Stimulated activated naive B cell treated with anti-CD40 and anti-IgM and Interleukin-4, amounts not matched to agents 10 μg/mL and 1 μg/mL and 100 μg/mL, for 72 hours (primary cell): Measurements from ENCODE around the gene COL23A1.

Source experiments
- ATAC-seq, 2 donors: fragments of 150-1000 bp; cut with Tn5 transposase; replicated peaks; 2 replicates each; pipeline ENCODE4 v1.10.0; 2021; ENCODE audit warnings: moderate library complexity in 1 of 2
- DNase-seq: peaks from one replicate; pipeline ENCODE4 v3.0.0; 2021
- H3K27ac Mint-ChIP-seq: one replicate; pipeline ENCODE4 v1.8.0; 2022; ENCODE audit warnings: mild to moderate bottlenecking, mixed read lengths
- H3K27me3 Mint-ChIP-seq, 2 donors: one replicate each; pipeline ENCODE4 v1.8.0; 2022; ENCODE audit warnings: mixed read lengths in 2 of 2
- H3K36me3 Mint-ChIP-seq, 2 donors: one replicate each; pipeline ENCODE4 v1.8.0; 2022; ENCODE audit warnings: mixed read lengths in 2 of 2, mild to moderate bottlenecking in 1 of 2
- H3K4me1 Mint-ChIP-seq, 2 donors: one replicate each; pipeline ENCODE4 v1.8.0; 2022; ENCODE audit warnings: mixed read lengths in 2 of 2, mild to moderate bottlenecking in 1 of 2
- H3K4me3 Mint-ChIP-seq, 2 donors: one replicate each; pipeline ENCODE4 v1.8.0; 2022; ENCODE audit warnings: mild to moderate bottlenecking in 2 of 2, mixed read lengths in 2 of 2, moderate library complexity in 1 of 2
- H3K9me3 Mint-ChIP-seq, 2 donors: one replicate each; pipeline ENCODE4 v1.8.0; 2022; ENCODE audit warnings: mixed read lengths in 2 of 2, mild to moderate bottlenecking in 1 of 2

COL23A1 gene

GRCh38 chr5:178469975-178470759 is 120.0 kb downstream of the COL23A1 start:
- H3K4me1 Mint-ChIP-seq, result peaks cover 0 to 8% of the 10 kb centered on the region in 2 donors
- H3K9me3 Mint-ChIP-seq, result no peaks in the 10 kb centered on the region
- no peak for ATAC-seq
- no peak for DNase-seq
- no peaks in the 10 kb centered on the region for H3K36me3 Mint-ChIP-seq
- peaks cover 17 to 20% of the 10 kb centered on the region in 2 donors for H3K27me3 Mint-ChIP-seq
- H3K27ac Mint-ChIP-seq, result no peak overlapping the region
- H3K4me3 Mint-ChIP-seq, result no peak overlapping the region

GRCh38 chr5:178469011-178469974 is 120.9 kb downstream of the COL23A1 start:
- no peaks in the 10 kb centered on the region for H3K9me3 Mint-ChIP-seq
- peaks cover 17 to 20% of the 10 kb centered on the region in 2 donors for H3K27me3 Mint-ChIP-seq
- no peak overlapping the region for H3K27ac Mint-ChIP-seq
- no peak overlapping the region for H3K4me3 Mint-ChIP-seq
- ATAC-seq, result no peak
- peaks cover 0 to 8% of the 10 kb centered on the region in 2 donors for H3K4me1 Mint-ChIP-seq
- DNase-seq, result no peak
- H3K36me3 Mint-ChIP-seq, result no peaks in the 10 kb centered on the region

DNA sequence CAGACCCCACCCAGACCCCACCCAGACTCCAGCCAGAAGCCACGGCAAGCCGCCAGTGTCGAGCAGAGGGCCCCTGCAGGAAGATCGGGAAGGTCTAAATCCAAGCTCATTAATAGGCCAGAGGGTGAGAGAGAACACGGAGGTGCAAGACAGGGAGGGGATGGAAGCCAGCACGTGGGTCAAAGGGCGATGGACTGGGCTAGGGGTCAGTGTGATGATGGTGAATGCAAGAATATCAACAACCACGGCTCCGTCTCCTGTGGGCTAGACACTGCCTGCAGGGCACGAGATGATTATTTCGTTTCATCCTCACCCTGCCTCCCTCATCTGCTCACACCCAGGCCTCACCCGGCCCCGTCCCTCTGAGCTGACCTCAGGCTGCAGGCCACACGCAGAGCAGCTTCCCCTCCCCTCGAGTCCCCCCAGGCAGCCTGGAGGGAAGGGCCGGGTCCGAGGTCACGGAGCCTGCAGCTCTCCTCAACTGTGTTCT is 122.0 kb downstream of the COL23A1 start:
- no peak for ATAC-seq
- H3K27ac Mint-ChIP-seq, result no peak overlapping the region

GRCh38 chr5:178467568-178468195 is 122.5 kb downstream of the COL23A1 start:
- Mint-ChIP-seq H3K36me3 (no peaks in the 10 kb centered on the region), H3K4me1 (peaks cover 0 to 8% of the 10 kb centered on the region in 2 donors), H3K27ac (no peak overlapping the region), H3K4me3 (no peak overlapping the region), H3K27me3 (peaks cover 15 to 17% of the 10 kb centered on the region in 2 donors), H3K9me3 (no peaks in the 10 kb centered on the region)
- ATAC-seq (no peak), DNase-seq (no peak)

More for the DNA sequence above, 122.0 kb downstream of the COL23A1 start:
- H3K36me3 Mint-ChIP-seq, result no peaks in the 10 kb centered on the region
- DNase-seq, result no peak
- H3K4me1 Mint-ChIP-seq, result peaks cover 0 to 8% of the 10 kb centered on the region in 2 donors
- no peak overlapping the region for H3K4me3 Mint-ChIP-seq
- no peaks in the 10 kb centered on the region for H3K9me3 Mint-ChIP-seq
- H3K27me3 Mint-ChIP-seq, result peaks cover 15 to 17% of the 10 kb centered on the region in 2 donors

DNA sequence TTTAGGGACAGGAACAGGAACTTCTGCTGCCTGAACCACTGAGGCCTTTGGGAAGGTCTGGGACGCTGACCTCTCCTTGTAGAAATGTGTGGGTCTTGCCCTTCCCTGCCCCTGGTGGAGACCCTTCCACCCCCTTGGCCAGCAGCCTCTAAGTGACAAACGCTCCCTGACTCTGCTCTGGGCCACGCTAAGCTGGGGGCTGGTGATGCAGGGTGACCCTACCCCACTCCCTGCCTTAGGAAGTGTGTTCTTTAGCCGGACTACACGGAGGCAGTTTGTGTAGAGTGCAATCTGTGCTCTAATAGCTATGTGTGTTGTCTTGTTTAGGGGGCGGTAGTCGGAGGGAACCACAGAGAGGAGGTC is 123.0 kb downstream of the COL23A1 start:
- Mint-ChIP-seq H3K27ac (no peak overlapping the region), H3K4me3 (no peak overlapping the region), H3K9me3 (no peaks in the 10 kb centered on the region), H3K4me1 (peaks cover 0 to 8% of the 10 kb centered on the region in 2 donors), H3K36me3 (no peaks in the 10 kb centered on the region), H3K27me3 (peaks cover 15 to 17% of the 10 kb centered on the region in 2 donors)
- ATAC-seq (no peak), DNase-seq (no peak)

GRCh38 chr5:178466342-178466741 is 123.9 kb downstream of the COL23A1 start:
- no peak for DNase-seq
- Mint-ChIP-seq H3K4me3 (no peak overlapping the region), H3K4me1 (peaks cover 0 to 8% of the 10 kb centered on the region in 2 donors), H3K27ac (no peak overlapping the region), H3K27me3 (peaks cover 15 to 17% of the 10 kb centered on the region in 2 donors), H3K9me3 (no peaks in the 10 kb centered on the region), H3K36me3 (no peaks in the 10 kb centered on the region)
- no peak for ATAC-seq

GRCh38 chr5:178465861-178466288 is 124.3 kb downstream of the COL23A1 start:
- Mint-ChIP-seq H3K4me1 (peaks cover 0 to 8% of the 10 kb centered on the region in 2 donors), H3K27me3 (peaks cover 17 to 19% of the 10 kb centered on the region in 2 donors), H3K4me3 (no peak overlapping the region), H3K9me3 (no peaks in the 10 kb centered on the region), H3K36me3 (no peaks in the 10 kb centered on the region), H3K27ac (no peak overlapping the region)
- no peak for DNase-seq
- no peak for ATAC-seq

DNA sequence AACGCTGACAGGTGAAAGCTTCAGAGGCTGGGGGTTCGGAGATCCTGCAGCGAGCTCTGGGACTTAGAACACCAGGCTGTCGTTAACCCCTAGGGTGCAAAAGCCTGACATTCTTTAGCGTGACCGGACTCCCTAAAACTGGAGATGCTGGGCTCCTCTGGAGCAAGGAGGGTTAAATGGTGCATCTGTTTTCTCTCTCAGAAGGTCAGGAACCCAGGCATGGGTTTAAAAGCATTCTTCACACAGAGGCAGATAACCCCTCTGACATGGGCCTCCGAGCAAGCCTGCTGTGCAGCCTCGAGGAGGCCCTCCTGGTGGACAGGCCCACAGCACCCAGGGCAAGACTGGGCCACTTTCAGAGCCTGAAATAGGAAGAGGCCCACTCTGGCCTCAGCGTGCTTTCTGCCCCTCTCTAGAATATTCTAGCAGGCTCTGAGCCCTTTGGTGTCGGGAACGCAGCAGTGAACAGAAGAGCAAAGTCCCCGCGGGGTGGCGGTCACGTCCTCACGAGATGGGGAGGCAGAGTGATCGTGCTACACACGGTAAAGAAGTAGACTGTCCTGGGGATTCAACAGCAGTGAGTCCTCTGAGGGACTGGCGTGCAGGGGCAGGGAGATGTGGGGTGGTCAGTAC is 124.8 kb downstream of the COL23A1 start:
- H3K9me3 Mint-ChIP-seq, result no peaks in the 10 kb centered on the region
- H3K36me3 Mint-ChIP-seq, result no peaks in the 10 kb centered on the region
- no peak overlapping the region for H3K27ac Mint-ChIP-seq
- no peak for ATAC-seq
- H3K4me1 Mint-ChIP-seq, result peaks cover 0 to 8% of the 10 kb centered on the region in 2 donors
- H3K27me3 Mint-ChIP-seq, result peaks cover 17 to 22% of the 10 kb centered on the region in 2 donors
- no peak overlapping the region for H3K4me3 Mint-ChIP-seq
- DNase-seq, result no peak

GRCh38 chr5:178464431-178465048 is 125.7 kb downstream of the COL23A1 start:
- no peaks in the 10 kb centered on the region for H3K36me3 Mint-ChIP-seq
- peaks cover 14 to 19% of the 10 kb centered on the region in 2 donors for H3K27me3 Mint-ChIP-seq
- DNase-seq (no peak), ATAC-seq (no peak)
- H3K27ac Mint-ChIP-seq, result no peak overlapping the region
- peaks cover 0 to 8% of the 10 kb centered on the region in 2 donors for H3K4me1 Mint-ChIP-seq
- H3K4me3 Mint-ChIP-seq, result no peak overlapping the region
- no peaks in the 10 kb centered on the region for H3K9me3 Mint-ChIP-seq

DNA sequence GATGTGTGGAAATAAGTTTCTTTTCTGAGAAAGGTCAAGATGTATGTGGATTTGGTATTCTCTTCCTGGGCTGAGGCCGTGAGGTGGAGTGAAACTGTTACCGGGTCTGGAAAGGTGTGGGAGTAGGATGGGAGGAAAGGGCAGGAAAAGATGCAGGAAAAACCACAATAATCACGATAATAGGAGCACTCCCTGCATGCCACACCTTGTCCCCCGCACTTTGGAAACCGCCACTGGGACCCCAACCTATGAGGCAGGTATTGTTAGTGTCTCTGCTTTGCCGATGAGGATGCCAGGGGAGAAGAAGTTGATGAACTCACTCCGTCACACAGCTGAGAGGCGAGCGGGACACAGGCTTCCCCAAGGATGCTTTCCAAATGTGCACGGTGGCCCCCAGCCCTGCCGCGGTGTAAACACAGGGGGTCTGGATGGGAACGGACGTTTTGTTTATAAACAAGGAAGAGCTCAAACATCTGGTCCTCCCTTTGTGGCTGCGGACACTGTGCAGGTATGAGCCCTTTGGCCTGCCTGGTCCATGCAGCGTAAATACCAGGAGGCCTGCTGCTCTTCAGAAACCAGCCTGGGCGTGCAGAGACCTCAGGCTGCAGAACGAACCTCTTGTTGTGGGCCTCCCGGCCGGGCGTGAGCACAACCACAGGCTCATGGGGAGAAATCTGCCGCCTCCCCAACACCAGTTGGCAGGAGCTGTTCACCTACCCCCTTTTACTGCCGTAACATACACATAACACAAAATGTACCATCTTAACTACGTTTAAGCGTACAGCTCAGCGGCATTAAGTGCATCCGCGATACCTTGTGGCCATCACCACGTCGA is 126.7 kb downstream of the COL23A1 start:
- H3K9me3 Mint-ChIP-seq, result no peaks in the 10 kb centered on the region
- peaks cover 8 to 19% of the 10 kb centered on the region in 2 donors for H3K27me3 Mint-ChIP-seq
- ATAC-seq (no peak), DNase-seq (no peak)
- no peak overlapping the region for H3K4me3 Mint-ChIP-seq
- H3K4me1 Mint-ChIP-seq, result peaks cover 0 to 5% of the 10 kb centered on the region in 2 donors
- H3K27ac Mint-ChIP-seq, result no peak overlapping the region
- H3K36me3 Mint-ChIP-seq, result no peaks in the 10 kb centered on the region

GRCh38 chr5:178462816-178463215 is 127.4 kb downstream of the COL23A1 start:
- Mint-ChIP-seq H3K4me1 (peaks cover 0 to 4% of the 10 kb centered on the region in 2 donors), H3K27me3 (peaks cover 6 to 16% of the 10 kb centered on the region in 2 donors), H3K36me3 (no peaks in the 10 kb centered on the region), H3K4me3 (no peak overlapping the region), H3K27ac (no peak overlapping the region), H3K9me3 (no peaks in the 10 kb centered on the region)
- DNase-seq, result no peak
- no peak for ATAC-seq

- H3K4me3 Mint-ChIP-seq, result no peak overlapping the region
- no peak for ATAC-seq
- no peak for DNase-seq
- no peaks in the 10 kb centered on the region for H3K9me3 Mint-ChIP-seq
- peaks cover 5 to 8% of the 10 kb centered on the region in 2 donors for H3K27me3 Mint-ChIP-seq
- H3K36me3 Mint-ChIP-seq, result no peaks in the 10 kb centered on the region
- H3K4me1 Mint-ChIP-seq, result no peaks in the 10 kb centered on the region
- H3K27ac Mint-ChIP-seq, result no peak overlapping the region
Measured at GRCh38 chr5:178462076-178462475, 128.1 kb downstream of the COL23A1 start.
